ENCODE data around the gene CTIF.

DNA sequence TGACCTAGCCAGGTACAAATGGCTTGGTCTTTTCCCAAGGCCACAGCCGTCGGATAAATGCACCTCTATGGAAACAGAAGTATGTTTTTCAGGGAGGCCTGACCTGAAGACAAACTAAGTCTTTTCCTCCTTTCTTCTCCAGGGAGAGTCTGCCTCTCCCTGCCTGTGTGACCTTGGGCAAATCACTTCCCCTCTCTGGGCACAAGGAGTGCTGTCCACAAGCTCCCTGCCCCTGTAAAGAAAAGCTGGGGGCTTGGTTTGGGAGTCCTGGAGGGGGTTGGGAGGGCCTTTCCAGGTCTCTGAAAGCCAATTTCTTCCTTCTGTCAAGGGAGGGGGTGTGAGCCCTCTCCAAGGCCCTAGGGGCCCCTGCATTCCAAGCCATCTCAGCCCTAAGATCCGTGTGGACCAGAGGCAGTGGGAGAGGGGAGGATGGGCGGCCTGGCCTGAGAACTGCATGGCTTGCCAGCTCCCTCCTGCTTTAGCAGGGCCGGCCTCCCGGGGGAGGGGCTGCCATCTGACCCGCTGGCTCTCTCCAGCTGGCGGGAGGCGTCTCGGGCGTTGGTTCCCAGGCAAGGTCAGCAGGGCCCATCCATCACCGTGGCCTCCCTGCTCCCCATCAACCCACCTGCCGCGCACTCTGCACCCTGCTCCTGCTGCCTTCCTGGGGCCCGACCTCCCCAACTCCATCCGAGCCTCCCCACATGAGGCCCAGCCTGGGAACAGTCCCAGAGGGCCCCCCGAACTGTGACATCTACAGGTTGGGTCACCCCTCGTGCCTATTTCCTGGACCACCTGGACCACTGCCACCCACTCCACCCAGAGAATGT, 350.5 kb downstream of the CTIF start:
- TF ChIP-seq CREB1 (IDR thresholded peaks at IDR 0.05; ENCODE audit: low read depth) (no peak), CEBPB (IDR thresholded peaks at IDR 0.05) (no peak), TEAD4 (IDR thresholded peaks at IDR 0.05) (no peak), TAF1 (IDR thresholded peaks at IDR 0.05; ENCODE audit: low read depth) (no peak), NFIC (IDR thresholded peaks at IDR 0.05) (peak; percentile 50), EGR1 (IDR thresholded peaks at IDR 0.05) (no peak), RAD21 (IDR thresholded peaks at IDR 0.05; ENCODE audit: low read depth) (no peak; the same call in 1 of the 2 replicates), ZBTB7A (IDR thresholded peaks at IDR 0.05; ENCODE audit: low read depth) (no peak; the same call in 1 of the 2 replicates)
- TF ChIP-seq, protein P1, sequence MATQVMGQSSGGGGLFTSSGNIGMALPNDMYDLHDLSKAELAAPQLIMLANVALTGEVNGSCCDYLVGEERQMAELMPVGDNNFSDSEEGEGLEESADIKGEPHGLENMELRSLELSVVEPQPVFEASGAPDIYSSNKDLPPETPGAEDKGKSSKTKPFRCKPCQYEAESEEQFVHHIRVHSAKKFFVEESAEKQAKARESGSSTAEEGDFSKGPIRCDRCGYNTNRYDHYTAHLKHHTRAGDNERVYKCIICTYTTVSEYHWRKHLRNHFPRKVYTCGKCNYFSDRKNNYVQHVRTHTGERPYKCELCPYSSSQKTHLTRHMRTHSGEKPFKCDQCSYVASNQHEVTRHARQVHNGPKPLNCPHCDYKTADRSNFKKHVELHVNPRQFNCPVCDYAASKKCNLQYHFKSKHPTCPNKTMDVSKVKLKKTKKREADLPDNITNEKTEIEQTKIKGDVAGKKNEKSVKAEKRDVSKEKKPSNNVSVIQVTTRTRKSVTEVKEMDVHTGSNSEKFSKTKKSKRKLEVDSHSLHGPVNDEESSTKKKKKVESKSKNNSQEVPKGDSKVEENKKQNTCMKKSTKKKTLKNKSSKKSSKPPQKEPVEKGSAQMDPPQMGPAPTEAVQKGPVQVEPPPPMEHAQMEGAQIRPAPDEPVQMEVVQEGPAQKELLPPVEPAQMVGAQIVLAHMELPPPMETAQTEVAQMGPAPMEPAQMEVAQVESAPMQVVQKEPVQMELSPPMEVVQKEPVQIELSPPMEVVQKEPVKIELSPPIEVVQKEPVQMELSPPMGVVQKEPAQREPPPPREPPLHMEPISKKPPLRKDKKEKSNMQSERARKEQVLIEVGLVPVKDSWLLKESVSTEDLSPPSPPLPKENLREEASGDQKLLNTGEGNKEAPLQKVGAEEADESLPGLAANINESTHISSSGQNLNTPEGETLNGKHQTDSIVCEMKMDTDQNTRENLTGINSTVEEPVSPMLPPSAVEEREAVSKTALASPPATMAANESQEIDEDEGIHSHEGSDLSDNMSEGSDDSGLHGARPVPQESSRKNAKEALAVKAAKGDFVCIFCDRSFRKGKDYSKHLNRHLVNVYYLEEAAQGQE (IDR thresholded peaks at IDR 0.05; ENCODE audit: low read depth): no peak
- TF ChIP-seq, protein P2, sequence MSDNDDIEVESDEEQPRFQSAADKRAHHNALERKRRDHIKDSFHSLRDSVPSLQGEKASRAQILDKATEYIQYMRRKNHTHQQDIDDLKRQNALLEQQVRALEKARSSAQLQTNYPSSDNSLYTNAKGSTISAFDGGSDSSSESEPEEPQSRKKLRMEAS (IDR thresholded peaks at IDR 0.05): no peak
